Measurements from ENCODE around the gene PRKN. TPM values are rescaled to one million over a fixed set of nuclear protein-coding genes. Genes with fewer than 3 reads are reported as not detected.

The PRKN gene
- total RNA-seq, 1 donor from 2014 or later = not detected

DNA sequence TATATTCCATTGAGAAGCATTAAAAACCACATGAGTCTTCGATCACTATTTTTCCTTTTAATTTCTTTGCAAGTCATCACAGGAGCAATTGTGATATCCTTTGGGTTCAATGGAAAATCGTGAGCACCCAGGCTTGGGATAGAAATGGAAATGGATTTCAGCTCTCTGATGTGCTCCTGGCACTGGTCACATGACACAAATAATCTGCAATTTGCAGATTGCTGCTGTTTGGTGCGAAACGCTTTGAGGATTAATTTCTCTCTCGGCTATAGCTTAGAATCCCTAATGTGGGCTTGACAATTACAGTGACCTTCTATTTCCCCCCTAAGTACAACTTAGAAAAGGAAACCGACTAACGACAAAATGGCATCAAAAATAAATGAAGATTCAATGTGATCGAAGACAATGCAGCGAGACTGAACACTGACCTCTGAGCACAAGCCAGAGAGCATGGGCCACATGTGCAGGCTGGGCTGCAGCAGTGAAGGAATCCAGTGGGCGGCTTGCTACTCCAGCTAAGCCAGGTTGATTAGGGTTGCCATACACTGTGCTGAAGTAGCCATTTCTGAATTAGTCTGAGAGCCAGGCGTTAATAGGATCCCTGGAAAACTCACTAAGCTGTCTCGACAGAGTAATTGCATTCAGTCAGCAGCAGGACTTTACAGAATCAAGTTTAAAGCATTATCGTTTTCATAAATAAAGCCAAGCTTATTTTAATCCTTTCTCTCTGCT, 1151.9 kb downstream of the PRKN start:
- intact Hi-C loops (cut with micrococcal nuclease) = no loop called here

DNA sequence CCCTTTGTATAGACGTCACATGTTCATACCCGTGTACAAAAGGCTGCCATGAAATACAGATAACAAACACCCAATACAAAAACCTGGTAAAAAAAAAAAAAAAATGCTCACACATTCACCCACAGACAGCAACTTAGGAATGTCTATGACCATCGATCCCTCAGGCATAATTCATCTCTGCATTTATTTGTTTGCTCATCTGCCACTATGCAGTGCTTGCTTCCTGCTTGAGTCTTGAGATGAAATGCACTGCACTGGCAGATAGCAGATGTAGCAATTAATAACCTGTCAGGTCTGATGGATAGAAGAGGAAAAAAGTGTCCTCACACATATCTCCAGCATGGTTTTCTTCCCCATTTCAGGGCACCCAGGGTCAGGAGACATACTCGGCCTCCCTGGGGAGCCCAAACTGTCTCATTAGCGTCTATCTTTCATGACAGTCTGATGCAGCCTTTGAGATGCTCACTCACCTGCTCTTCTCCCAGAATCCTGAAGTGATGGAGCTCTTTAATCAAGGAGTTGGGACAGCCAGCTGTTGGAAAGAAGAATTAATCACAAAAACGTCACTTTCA, 1158.6 kb downstream of the PRKN start:
- intact Hi-C loops (cut with micrococcal nuclease) = no loop called here

DNA sequence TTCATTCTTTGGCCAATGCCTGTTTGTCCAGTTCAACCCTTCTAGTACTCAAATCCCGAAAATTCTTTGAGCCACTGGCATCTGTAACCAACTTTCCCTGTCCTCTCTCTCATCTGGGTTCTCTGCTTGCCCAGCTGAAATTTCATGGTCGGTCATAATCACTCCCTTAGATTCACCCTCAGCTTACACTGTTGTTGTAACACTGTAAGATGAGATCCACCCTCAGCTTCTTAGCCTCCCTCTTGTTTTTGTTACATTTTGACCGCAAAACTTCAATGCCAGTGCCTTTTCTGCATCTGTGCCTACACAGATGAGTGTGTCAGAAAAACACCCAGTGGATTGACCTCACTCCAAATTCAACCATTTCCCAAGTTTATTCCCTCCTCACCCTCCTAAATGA, 1162.6 kb downstream of the PRKN start:
- intact Hi-C loops (cut with micrococcal nuclease) = no loop called here

DNA sequence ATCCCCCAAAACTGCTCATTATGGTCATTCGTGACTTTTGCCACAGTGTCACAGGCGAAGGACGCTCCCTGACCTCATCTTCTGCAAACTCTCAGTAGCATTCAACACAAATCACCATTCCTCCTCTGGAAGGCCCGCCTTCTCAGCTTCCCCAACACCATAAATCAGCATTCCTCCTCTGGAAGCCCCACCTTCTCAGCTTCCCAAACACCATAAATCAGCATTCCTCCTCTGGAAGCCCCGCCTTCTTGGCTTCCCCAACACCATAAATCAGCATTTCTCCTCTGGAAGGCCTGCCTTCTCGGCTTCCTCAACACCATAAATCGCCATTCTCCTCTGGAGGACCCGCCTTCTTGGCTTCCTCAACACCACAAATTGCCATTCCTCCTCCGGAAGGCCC, 1165.7 kb downstream of the PRKN start:
- intact Hi-C loops (cut with micrococcal nuclease) = no loop called here

DNA sequence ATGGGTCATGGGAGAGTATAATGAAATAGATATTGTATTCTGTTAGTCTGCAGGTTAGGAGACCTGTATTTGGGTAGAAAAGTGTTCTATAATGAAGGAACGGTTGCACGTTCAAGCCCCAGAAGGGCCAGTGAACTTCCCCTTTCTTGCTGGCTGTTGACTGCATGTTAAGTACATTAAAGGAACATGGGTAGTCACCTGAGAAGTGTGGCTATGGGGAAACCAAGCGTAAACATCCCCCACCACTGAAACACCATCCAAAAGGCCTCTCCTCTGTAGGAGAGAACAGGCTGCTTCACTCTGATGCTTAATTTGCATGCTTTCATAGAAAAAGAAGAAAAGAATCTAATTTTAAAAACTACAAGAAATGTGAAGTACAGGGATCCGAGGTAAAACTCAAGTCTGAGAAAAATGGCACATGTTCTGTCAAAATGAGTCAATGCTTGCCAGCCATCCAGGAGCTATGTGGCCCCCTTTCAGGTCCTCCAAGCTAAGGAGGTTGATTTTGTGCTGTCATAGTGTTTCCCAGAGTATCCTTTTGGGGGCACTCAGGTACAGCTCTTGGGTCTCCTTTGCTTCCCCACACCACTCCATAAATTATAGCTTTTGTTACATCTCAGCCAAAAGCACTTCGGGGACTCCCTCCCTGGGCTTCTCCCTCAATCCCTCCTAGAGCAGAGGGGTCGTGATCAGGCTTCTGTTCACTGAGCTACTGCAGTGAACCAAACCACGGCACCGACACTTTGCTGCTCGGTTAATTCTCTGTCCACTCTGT, 1170.0 kb downstream of the PRKN start:
- intact Hi-C loops (cut with micrococcal nuclease) = no loop called here

DNA sequence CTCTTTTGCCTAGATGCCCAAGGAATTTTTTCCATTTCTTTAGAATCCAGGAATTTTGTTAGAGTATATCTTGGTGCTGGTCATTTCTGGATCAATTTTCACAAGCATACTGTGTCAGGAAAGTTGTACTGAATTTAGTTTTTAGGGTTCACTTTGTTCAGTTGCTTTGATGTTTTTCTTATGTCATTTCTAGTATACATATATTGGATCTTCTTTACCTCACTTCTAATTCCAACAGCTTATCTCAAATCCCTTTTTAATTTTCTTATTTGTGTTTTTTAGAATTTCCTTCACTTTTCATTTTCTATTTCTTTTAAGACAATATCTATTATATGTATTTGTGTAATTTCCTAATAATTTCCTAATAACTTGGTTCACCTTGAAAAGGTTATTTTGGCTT, 1172.7 kb downstream of the PRKN start:
- intact Hi-C loops (cut with micrococcal nuclease) = no loop called here

DNA sequence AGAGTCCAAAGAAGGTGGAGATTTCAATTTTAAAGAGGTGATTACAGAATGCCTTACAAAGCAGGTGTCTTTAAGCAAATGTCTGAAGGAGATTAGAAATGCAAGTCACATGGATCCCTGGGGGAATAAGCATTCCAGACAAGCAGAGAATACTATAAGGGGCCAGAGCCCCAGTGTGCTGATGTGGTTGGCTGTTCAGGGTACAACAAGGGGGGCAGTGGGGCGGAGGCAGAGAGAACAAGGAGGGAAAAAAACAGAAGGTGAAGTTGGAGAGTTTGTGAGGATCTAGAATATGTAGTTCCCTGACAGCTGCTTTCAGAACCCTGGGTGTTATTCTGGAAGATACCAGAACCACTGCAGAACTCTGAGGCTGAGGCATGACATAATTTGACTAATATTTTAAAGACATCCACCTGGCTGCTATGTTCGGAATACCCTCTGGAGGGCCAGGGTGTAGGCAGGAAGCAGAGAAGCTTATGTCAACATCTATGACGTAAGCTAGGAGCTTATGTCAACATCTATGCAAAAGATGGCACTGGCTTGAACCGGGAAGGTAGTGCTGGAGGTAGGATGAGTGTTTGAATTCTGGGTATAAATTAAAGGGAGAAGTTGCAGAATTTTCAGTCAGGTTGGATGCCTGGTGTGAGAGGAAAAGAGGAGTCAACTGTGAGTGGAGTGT, 1177.5 kb downstream of the PRKN start:
- intact Hi-C loops (cut with micrococcal nuclease) = no loop called here

DNA sequence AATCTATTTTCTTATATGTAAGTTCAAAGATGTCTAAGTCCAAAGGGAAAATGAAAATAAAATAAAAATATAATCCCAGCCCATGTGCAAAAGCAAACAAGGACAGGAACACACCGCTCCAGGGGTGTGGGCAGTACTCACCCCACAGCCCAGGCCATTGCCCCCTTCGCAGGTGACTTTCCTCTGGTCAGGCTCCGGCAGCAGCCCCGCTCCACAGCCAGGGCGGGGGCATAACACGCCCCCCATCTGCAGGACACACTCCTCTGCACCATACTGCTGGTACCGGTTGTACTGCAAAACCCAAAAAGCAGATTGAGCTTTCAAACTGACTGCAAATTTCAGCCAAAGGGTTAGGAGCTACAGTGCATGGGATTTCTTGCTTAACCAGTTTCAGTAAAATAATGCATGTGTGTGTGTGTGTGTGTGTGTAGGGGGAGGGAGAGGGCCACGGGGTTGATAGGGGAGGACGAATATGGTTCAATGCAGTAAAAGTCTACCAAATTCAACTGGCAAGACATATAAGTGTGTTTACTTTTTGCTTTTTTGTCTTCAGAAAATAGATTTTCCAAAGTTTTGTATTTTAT, 1178.8 kb downstream of the PRKN start:
- intact Hi-C loops (cut with micrococcal nuclease) = no loop called here

DNA sequence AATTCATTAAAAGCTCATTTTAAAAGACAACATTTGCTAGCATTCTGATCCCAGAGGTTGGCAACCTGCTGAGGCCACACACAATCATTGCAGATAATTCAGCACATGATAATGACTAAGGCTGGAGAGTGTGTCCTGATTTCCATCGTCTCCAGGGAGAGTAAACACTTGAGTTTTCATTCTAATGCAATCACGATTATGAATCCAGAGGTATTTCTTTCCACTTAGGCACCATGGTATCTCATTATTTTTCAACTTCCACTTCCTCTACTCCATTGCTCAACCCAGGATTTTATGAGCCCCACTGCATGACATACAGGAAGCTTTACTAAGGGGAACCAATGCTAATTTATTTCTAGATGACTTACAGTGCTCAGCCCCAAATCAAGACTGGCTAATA, 1179.9 kb downstream of the PRKN start:
- intact Hi-C loops (cut with micrococcal nuclease) = no loop called here

DNA sequence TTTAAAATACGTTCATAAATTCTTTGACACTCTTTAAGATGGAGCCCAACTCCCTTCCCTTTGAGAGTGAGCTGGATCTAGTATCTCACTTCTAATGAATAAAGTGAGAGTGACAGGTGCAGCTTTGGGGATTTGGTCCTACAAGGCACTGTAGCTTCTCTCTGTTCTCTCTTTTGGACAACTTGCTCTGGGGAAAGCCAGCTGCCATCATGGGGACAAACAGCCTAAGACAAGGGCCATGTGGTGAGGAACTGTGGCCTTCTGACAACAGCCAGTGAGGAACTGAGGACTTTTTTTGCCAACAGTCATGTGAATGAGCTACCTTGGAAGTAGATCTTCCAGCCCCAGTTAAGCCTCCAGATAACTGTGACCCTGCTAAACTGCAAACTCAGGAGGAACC, 1180.9 kb downstream of the PRKN start:
- intact Hi-C loops (cut with micrococcal nuclease) = no loop called here

DNA sequence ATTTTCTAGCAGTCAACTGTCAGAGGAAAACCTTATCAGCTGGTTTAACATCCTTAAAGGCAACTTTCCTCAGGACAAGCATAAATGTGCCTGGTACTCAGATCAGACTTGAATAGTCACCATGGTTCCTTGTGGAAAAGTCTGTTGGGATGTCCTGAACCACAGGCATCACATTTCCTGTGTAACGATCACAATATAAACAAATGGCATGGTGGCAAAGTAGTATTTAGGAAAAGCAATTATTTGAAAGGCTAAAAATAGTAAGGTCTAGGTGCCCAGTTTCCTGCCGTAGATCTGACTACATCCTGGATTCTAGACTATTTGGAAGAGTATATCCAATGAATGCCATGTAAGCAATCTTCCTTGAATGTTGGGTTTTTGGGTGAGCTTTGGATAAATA, 1181.8 kb downstream of the PRKN start:
- intact Hi-C loops (cut with micrococcal nuclease) = no loop called here

DNA sequence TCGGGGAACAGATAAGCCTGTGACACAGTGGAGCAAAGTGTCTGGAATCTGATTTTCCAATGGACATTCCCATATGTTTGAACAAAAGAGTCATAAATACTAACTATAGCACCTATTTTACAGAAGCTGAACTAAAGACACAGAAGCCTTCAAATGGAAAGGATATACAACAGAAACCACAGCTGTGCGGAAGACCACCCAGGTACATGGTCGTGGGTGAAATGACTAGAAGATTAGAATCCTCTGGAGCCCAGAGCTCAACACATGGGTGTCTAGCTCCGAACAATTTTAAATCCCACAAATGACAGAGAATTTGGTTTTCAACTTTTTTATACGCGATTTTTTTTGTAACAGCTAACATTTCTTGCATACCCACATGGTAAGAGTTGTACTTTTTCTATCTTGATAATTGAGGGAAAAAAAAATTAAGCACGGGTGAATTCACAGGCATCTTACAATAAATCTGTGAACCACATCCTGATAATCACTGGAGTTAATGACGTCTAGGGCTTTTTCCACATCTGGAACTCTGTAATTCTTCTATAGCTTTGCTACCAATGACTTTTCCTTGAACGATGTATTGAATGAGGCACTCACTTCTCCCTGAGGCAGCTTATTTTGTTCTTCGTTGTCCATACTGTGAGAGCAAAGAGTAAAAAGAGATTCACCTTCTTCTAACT, 1182.6 kb downstream of the PRKN start:
- intact Hi-C loops (cut with micrococcal nuclease) = no loop called here

DNA sequence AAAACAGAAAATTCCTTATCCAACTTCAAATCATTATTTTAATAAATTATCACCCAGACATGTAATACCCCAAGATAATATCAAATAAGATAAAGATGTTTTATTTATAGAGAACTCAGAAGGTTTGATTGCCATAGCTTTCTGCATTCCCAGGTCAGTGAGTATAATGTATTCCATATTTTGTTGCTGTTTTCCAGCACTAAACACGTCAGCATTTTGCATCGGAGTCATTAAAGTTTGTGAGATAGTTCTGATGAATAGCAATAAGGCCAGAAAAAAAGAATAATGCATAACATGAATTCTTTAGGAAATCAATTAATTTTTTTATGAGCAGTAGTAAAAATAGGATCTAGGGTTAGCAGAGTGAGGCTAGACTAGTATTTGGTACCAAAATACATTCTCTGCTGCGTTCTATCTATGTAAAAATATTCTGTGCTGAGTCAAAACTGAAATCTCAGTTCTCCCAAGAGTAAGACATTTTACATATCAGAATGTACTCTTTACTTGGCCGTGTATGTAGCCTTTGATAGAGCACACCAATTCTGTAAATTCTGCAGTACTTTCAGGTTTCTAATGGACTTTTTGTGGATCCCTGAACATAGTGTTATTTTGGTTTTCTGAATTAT, 1183.8 kb downstream of the PRKN start:
- intact Hi-C loops (cut with micrococcal nuclease) = no loop called here

DNA sequence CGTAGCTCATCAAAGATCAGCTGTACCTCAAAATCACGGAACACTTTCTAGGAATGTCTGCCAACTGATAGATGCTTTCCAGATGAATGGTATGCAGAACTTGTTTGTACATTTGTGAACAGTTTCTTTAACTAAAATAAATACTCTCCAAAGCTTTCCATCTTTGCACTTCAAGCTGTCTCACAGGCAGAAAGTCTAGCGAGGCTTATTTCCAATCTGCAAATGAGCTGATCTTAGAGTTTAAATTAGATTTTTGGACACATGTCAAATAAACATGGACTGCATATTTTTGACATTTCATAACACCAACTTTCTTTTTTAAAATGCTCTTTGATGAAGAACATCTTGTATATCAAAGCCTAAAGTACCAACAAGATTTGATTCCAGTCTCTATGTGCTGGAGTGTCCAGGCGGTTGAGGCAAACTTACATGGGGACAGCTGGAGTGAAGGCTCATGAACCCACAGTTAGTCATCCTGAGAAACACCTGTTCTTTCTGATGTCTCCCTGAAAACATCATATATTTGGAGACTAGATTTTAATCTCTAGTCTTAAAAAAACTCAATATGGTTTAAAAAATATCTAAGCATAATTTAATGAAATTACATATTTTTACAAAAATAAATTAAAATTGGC, 1185.1 kb downstream of the PRKN start:
- intact Hi-C loops (cut with micrococcal nuclease) = no loop called here

DNA sequence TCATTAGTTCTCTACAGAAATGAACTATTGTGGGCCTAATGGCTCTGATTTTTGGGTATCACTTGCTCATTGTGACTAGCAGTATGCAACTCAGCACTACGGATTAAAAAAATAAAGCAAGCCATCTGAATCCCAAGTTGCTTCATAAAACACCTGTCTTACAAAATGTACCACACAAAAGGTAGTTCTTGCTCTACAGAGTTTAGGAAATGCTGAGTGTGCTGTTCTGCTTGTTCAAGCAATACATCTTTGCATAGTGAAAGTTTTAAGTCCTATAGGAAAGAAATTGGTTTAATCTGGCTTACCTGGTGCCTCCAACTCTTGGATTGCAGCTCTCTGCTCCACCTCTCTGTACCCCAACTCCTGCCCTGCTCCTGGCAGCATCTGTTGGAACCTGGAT, 1187.0 kb downstream of the PRKN start:
- intact Hi-C loops (cut with micrococcal nuclease) = no loop called here

DNA sequence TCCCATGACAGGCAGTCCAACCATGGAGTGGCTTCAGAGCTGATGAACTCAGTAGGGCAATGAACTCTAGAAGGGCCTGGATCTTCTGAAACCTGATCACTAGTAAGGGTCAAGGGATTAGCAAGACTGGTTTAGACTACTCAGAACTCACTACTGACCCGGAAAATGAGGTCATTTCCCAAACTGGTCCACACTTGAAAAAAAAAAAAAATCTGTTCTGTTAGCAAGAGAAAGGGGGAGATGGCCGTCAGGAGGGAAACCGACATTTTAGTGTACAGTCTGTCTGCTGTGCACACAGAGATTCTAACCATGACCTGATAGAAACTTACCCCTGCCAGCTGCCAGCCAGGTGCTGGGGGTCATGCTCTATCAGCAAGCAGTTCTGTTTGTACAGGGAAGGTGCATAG, 1191.3 kb downstream of the PRKN start:
- intact Hi-C loops (cut with micrococcal nuclease) = no loop called here

DNA sequence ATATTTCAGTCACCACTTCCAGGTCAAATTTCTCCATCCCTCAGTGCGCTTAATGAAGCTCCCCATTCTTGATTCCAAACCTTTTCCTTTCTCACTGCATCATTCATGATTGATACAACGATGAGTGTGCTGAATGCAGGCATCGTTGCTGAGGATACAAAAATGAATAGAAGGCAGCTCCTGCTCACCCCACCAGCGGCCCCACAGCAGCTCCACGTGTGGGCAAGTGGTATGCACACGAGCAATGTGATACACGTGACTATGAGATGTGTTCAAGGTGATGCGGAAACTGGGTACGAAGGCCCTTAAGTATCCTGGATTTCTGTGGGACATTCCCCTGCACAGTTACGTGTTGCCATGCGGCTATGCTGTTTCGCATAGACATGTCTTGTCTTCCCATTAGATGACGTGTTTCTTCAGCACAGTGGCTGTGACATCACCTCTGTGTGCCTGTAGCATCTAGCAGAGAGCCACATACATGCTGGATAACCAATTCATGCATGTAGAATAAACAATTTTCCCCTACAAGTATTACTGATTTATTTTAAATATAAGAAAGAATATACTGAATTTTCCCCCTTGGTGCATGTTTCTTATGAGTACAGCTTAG, 1193.2 kb downstream of the PRKN start:
- intact Hi-C loops (cut with micrococcal nuclease) = no loop called here

DNA sequence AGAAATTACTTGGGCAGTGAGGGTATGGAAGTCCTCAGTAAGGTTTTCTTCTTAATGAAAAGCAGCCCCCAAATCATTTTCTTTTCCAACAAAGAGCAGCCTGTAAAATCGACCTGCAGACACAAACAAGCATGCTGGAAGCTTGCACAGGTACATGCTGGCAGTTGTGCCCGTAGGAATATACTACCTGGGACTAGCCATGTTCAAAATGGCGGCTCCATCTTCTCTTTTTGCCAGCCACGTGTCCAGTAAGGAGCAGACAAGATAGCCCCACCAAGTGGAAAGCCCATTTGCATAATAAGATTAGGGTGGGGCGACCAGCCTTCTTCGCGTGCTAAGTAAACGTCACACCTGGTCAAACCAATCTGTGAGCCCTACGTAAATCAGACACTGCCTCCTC, 1194.3 kb downstream of the PRKN start:
- intact Hi-C loops (cut with micrococcal nuclease) = no loop called here

DNA sequence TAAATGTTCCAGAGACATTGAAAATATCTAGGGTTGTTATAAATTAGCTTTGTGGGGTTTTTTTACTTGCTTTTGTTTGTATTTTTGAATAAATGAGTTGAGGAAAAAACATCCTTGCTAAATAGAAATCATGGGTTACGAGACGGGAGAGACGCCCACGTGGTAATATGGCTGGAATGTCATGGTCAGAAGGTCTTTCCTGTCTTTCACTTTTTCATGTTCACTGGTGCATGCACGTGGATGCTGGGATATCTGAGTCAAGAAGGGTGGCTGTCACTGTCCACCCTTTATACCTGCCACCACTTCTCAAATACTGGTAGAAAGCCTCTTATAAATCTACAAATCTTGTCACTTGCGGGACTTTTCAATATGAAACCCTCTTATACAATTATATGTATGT, 1195.0 kb downstream of the PRKN start:
- intact Hi-C loops (cut with micrococcal nuclease) = no loop called here

DNA sequence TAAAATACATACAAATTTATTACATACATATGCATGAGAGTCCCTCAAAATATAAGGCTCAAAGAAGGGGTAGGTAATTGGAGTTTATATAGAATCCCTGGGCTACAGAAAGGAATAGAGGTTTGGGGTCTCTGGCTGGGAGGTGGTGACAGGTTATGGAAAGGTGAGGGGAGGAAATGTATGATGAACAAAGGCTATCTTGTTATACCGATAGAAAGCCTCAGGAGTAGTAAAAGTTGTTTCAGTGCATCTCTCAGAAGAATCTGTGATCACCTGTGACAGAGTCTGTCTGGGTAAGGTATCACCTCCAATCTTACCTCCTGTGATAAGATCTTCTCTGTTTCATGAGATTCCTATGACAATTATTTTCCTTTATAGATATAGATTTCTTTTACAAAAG, 1200.8 kb downstream of the PRKN start:
- intact Hi-C loops (cut with micrococcal nuclease) = no loop called here
